ENCODE measurements around the gene CLIC3.

- no peak for TF ChIP-seq CTCF (IDR thresholded peaks at IDR 0.05; ENCODE audit: low read length)
- no peak for TF ChIP-seq EZH2phosphoT487 (IDR thresholded peaks at IDR 0.05; ENCODE audit: low read length)
Measured at GRCh38 chr9:136951541-136952320, 44.6 kb downstream of the CLIC3 start, which contains the start of gene LCN12.
